Spleen (tissue), 7 donors: ENCODE measurements around the gene SRPK2.

Experiments
- CTCF ChIP-seq, 11 experiments: fragments of 200-600 bp in 7 of 11; fragments of 450-650 bp in 4 of 11; sonication (generic) in 4 of 11; IDR thresholded peaks in 8 of 11; conservative IDR thresholded peaks in 3 of 11; 1 replicate in 7 of 11; 2 replicates in 4 of 11; pipeline versions ENCODE4 v1.4.0 to v1.8.0; 2016 to 2021; ENCODE audit warnings: antibody characterized with exemption in 11 of 11, inconsistent platforms in 4 of 11, mild to moderate bottlenecking in 1 of 11
- POLR2A ChIP-seq, 3 donors: fragments of 450-650 bp; IDR thresholded peaks; one replicate each; pipeline ENCODE4 v1.5.1; 2017; ENCODE audit warnings: antibody characterized with exemption in 3 of 3, mild to moderate bottlenecking in 1 of 3
- POLR2AphosphoS5 ChIP-seq, 3 donors: sonication (generic); formaldehyde crosslinking; IDR thresholded peaks; one replicate each; pipeline ENCODE4 v1.5.1; 2017; ENCODE audit warnings: antibody characterized with exemption in 3 of 3
- donor health status: DM: no; HTN: no; CAD: no; lungs with moderate emphysema.
- donor health status: DM: no; HTN: no; CAD: no.
- donor health status: DM: no; HTN: no; CAD: no.

- TF ChIP-seq CTCF (IDR thresholded peaks at IDR 0.05 in 8 of 11, conservative IDR thresholded peaks at IDR 0.05 in 3 of 11) (no peak), POLR2A (IDR thresholded peaks at IDR 0.05) (no peak), POLR2AphosphoS5 (IDR thresholded peaks at IDR 0.05) (no peak)
Observed at GRCh38 chr7:105284014-105284413, 104.7 kb downstream of the SRPK2 start.
